GM19193 (cell line): ENCODE data around the gene FAM167B.

Source experiments
- POLR2A ChIP-seq: IDR thresholded peaks from 4 replicates; pipeline ENCODE4 v1.6.1; 2011; ENCODE audit not compliant: insufficient read depth, insufficient read length; ENCODE audit errors: extremely low read depth

Gene FAM167B

GRCh38 chr1:32216566-32216965 is 30.5 kb upstream of the FAM167B start:
- no peak for TF ChIP-seq POLR2A

- TF ChIP-seq POLR2A: no peak
Measured at GRCh38 chr1:32219022-32219421, 28.0 kb upstream of the FAM167B start.

- TF ChIP-seq POLR2A: no peak
Measured at GRCh38 chr1:32220746-32221580, 26.1 kb upstream of the FAM167B start.

GRCh38 chr1:32221581-32221979 is 25.4 kb upstream of the FAM167B start:
- TF ChIP-seq POLR2A: no peak

GRCh38 chr1:32221980-32222755 is 24.9 kb upstream of the FAM167B start, which contains the start of the genes EIF3I and TMEM234:
EIF3I (plus strand) TSS chr1:32222407; CDS start chr1:32222442, 35 bp downstream.
TMEM234 (minus strand) TSS chr1:32222353; CDS start chr1:32222322, 31 bp downstream.
- peak; percentile 86 for TF ChIP-seq POLR2A

GRCh38 chr1:32223683-32224082 is 23.3 kb upstream of the FAM167B start:
- no peak for TF ChIP-seq POLR2A

- no peak for TF ChIP-seq POLR2A
Measured at GRCh38 chr1:32224285-32224684, 22.7 kb upstream of the FAM167B start.

GRCh38 chr1:32228771-32229170 is 18.3 kb upstream of the FAM167B start:
- no peak for TF ChIP-seq POLR2A

- TF ChIP-seq POLR2A: peak; percentile 23
Measured at GRCh38 chr1:32231843-32232432, 15.1 kb upstream of the FAM167B start.

GRCh38 chr1:32232558-32233304 is 14.3 kb upstream of the FAM167B start:
- no peak for TF ChIP-seq POLR2A

- TF ChIP-seq POLR2A: no peak
Measured at GRCh38 chr1:32234792-32235191, 12.2 kb upstream of the FAM167B start.

GRCh38 chr1:32239337-32239736 is 7.7 kb upstream of the FAM167B start:
- no peak for TF ChIP-seq POLR2A

GRCh38 chr1:32239790-32240139 is 7.3 kb upstream of the FAM167B start:
- no peak for TF ChIP-seq POLR2A

GRCh38 chr1:32240140-32240951 is 6.7 kb upstream of the FAM167B start:
- no peak for TF ChIP-seq POLR2A
